Astrocyte of the cerebellum (primary cell): ENCODE measurements around the gene UBQLN3.

Experiments
- DNase-seq: peaks from one replicate; pipeline ENCODE4 v3.0.0-alpha.2; 2011; ENCODE audit warnings: low read depth
- H3K4me3 ChIP-seq: 2 replicates; pipeline ENCODE4 v1.5.1; 2011; ENCODE audit warnings: mild to moderate bottlenecking, low read depth, low read length, moderate library complexity
- in situ Hi-C: cut with HindIII; loops from 2 replicates; pipeline ENCODE4 v1.10.0; 2017; ENCODE audit warnings: low sequenced_read_pairs
- TF ChIP-seq, protein P1 (sequence below): IDR thresholded peaks from 2 replicates; pipeline ENCODE4 v1.5.1; 2012; ENCODE audit warnings: low read length, low read depth, moderate library complexity, mild to moderate bottlenecking; ENCODE audit errors: missing control alignments

Gene UBQLN3

DNA sequence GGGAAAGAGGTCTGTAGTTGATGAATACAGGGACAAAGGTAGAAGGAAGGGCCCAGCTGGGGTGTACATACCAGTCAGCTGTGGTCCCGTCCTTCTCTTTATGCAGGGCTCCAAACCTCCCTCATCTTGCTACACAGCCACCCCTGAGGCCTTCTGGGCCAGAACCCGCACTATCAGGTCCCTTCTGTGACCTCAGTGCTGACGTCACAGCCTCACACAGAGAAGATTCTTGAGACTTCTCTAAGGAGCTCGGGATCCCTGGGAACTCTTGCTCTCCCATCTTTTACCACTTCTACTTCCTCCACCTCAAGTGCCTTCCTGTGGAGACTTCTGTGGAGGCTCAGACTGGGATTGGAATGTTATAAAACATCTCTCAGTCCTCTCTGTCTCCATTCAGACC is at the start of gene UBQLN3:
Gene UBQLN3 (minus strand): TSS at position 155 of the 400 bp plus-strand sequence. CDS start 399 bp downstream, outside the sequence.
- TF ChIP-seq, protein P1, sequence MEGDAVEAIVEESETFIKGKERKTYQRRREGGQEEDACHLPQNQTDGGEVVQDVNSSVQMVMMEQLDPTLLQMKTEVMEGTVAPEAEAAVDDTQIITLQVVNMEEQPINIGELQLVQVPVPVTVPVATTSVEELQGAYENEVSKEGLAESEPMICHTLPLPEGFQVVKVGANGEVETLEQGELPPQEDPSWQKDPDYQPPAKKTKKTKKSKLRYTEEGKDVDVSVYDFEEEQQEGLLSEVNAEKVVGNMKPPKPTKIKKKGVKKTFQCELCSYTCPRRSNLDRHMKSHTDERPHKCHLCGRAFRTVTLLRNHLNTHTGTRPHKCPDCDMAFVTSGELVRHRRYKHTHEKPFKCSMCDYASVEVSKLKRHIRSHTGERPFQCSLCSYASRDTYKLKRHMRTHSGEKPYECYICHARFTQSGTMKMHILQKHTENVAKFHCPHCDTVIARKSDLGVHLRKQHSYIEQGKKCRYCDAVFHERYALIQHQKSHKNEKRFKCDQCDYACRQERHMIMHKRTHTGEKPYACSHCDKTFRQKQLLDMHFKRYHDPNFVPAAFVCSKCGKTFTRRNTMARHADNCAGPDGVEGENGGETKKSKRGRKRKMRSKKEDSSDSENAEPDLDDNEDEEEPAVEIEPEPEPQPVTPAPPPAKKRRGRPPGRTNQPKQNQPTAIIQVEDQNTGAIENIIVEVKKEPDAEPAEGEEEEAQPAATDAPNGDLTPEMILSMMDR, result no peak
- DNase-seq, result no peak
- in situ Hi-C loops, result no loop called here
- no peak within 1 kb of the TSS for H3K4me3 ChIP-seq

DNA sequence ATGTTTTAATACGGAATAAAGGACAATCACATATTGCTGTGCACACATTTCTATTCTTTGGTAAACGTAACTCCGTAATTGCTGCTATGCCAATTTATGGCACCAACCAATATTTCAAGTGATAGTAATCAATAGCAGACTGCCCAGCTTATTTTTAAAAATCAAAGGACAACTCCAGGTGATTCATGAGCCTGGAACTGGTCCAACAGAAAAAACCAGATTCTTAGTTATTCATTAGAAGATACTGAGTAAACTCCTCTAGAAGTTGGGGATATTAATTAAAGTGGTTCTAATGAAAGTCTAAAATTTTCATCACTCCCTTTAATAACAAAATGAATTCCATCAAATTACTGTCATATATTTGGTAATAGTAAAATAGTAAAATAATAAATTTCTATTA is 48.0 kb upstream of the UBQLN3 start:
- no peak overlapping the region for H3K4me3 ChIP-seq
- in situ Hi-C loops, result no loop called here
- TF ChIP-seq, protein P1, result no peak
- no peak for DNase-seq

DNA sequence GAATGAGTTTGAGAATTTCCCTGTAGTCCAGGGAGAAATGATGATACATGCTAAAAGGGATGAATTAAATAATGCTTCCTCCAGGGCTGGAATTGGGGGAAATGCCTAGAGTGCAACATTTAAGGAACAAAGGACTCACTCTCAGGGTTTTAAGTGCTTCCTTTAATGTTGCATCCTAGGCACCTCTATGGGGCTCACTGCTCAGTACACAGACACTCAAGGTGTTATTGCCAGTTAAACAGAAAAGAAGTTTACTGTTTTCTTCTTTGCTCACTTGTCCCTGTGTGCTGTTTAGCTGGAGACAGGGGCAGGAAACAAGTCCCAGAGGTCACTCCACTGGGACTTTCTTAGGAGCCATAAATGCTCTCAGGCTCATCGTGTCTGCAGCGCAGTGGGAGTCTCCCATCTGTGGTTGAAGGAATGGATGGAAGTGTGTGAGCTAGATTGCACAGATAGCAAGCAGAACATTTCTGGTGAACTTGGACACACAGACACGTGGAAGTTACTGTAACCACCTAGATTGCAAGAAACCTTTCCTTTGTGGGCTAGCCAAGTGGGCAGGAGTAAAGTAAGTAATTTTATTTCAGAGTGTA is 46.9 kb upstream of the UBQLN3 start:
- TF ChIP-seq, protein P1, result no peak
- no peak overlapping the region for H3K4me3 ChIP-seq
- in situ Hi-C loops, result no loop called here
- DNase-seq, result no peak

DNA sequence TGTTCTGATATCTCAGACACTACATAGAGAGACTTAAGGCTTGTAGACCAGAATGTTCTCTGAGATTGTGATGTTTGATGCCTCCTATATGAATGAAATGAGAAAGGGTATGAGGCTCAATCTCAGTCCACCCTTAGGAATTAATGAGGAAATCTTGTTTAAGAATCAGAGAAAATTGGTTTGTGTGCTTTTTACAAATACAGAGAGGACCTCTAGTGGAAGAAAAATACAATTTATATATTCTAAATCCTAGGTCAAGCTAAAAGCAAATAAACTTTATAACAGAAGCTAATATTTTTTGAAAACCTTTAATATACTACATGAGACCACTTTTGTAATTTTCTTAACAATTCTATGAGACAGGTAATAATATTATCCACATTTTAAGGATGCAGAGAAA is 43.6 kb upstream of the UBQLN3 start:
- TF ChIP-seq, protein P1, result no peak
- no peak for DNase-seq
- no peak overlapping the region for H3K4me3 ChIP-seq
- in situ Hi-C loops, result no loop called here

DNA sequence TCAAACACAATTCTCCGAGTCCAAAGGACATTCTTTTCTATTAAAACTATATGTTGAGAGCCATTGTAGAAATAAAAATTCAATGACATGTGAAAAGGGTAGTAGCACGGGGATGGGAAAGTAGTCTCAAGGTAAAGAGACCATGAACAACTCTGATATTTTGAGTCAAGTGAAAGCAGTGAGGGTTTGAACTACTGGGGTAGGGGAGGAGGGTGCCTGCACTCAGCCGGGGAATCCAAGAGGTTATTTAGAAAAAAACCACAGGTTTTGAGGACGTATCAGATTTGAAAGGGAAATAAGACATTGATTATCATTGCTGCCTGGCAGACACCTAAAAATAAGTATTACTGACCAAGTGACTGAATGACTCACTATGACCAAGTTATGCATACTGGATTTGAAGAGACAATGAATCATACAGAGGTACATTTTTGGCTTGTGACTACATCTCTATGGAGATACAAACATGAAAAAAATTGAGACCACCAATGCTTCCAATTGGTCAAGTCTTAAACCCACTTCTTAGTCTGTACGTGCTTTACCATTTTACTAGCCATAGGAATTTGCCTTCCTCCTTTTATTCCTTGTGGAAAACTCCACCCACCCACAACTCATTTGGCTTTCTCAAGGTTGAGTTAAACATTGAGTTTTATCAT is 40.8 kb upstream of the UBQLN3 start:
- peak; percentile 32 for DNase-seq
- in situ Hi-C loops, result no loop called here
- no peak overlapping the region for H3K4me3 ChIP-seq
- TF ChIP-seq, protein P1, result no peak

DNA sequence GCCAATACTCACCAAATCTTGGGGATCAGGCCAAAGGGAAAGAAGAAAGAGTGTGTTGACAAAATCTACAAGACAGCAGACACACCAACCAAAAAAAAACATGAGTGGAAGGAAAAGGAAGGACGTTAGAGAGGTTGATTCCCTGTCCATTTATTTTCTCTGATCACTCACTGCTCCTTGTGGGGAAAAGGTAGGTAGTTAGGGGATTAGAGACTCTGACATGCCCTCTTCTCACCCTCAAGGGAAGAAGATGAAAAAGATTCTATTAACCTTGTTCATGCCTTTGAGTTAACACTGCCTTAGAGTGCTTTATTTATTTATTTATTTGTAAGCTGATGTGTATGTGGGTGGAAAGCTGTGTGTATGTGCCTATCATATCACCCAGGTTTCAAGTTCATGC is 38.7 kb upstream of the UBQLN3 start, which contains the start of gene OR52H1:
Gene OR52H1 (minus strand): TSS at position 101 of the 400 bp plus-strand sequence. CDS start 3,035 bp downstream, outside the sequence.
- TF ChIP-seq, protein P1, result no peak
- in situ Hi-C loops, result no loop called here
- no peak within 1 kb of the TSS for H3K4me3 ChIP-seq
- DNase-seq, result no peak
